ENCODE measurements around the gene TAOK1.

Gene TAOK1

DNA sequence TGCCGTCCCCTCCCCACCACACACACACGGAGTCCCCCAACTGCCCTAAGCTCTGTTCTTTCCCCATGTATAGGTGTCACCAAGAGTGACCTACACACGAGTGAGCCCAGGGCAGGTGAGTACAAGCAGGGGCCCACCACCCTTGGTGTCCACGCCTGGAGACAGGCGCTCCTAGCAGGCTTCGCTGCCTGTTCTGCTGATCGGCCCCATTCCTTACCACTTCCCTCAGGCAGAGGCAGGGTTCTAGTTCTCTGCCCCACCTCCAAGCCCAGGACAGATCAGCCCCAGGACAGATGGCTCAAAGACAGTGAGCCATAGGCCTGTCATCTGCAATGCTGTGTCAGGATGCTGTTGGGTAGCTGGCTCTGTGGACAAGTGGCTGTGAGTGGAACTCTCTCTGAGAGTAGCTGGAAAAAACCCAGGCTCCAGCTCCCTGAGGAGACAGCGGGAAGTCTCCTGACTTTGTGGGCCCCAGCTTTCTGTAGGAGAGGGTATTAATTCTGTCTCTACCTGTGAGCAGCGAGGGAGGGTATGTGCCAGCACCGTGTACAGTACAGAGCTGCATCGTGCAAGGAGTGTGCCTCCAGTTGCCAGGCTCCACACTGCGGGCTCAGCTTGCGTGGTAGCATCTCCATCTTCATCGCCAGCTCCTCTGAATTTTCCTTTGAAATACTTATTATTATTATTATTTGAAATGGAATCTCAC, 179.2 kb downstream of the TAOK1 start:
- Histone ChIP-seq H3K27ac (ENCODE audit: extremely low read depth, low read depth, low read length) (peak overlapping the region; percentile 96), H3K36me3 (ENCODE audit: control insufficient read depth in 2 of 2, insufficient read depth in 1 of 2, low read length in 2 of 2) (peaks cover 3 to 36% of the 10 kb centered on the region in 2 experiments), H3K9me3 (ENCODE audit: control insufficient read depth, insufficient read depth, low read depth, low read length) (no peaks in the 10 kb centered on the region), H3K4me3 (ENCODE audit: low read depth, low read length) (peak overlapping the region; percentile 78), H3K4me1 (ENCODE audit: control insufficient read depth, insufficient read depth, low read length) (peaks cover 13% of the 10 kb centered on the region)
- ChIA-PET POLR2A (interaction anchor here (0.6 to 4.6 kb wide), 7 partner anchors 13 to 276 kb away, joined by 3 to 28 read pairs (median 4); partner anchors contain the start of genes ANKRD13B, GIT1, NUFIP2 and TAOK1), CTCF (interaction anchor here (0.6 to 4.9 kb wide), 5 partner anchors 11 to 395 kb away, joined by 3 to 31 read pairs (median 13); partner anchors contain the start of gene ANKRD13B)
- TF ChIP-seq, protein P1, sequence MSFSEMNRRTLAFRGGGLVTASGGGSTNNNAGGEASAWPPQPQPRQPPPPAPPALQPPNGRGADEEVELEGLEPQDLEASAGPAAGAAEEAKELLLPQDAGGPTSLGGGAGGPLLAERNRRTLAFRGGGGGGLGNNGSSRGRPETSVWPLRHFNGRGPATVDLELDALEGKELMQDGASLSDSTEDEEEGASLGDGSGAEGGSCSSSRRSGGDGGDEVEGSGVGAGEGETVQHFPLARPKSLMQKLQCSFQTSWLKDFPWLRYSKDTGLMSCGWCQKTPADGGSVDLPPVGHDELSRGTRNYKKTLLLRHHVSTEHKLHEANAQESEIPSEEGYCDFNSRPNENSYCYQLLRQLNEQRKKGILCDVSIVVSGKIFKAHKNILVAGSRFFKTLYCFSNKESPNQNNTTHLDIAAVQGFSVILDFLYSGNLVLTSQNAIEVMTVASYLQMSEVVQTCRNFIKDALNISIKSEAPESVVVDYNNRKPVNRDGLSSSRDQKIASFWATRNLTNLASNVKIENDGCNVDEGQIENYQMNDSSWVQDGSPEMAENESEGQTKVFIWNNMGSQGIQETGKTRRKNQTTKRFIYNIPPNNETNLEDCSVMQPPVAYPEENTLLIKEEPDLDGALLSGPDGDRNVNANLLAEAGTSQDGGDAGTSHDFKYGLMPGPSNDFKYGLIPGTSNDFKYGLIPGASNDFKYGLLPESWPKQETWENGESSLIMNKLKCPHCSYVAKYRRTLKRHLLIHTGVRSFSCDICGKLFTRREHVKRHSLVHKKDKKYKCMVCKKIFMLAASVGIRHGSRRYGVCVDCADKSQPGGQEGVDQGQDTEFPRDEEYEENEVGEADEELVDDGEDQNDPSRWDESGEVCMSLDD (tag by site-specific recombination; IDR thresholded peaks at IDR 0.05): no peak
- TF ChIP-seq TCF7L2 (IDR thresholded peaks at IDR 0.05; ENCODE audit: borderline replicate concordance, low read depth, low read length): no peak
- TF ChIP-seq ZNF843 (tag by site-specific recombination; IDR thresholded peaks at IDR 0.05): no peak
- peak; percentile 27; the same call in 1 of the 2 replicates for TF ChIP-seq ZNF394 (tag by site-specific recombination; IDR thresholded peaks at IDR 0.05; ENCODE audit: borderline replicate concordance)
- TF ChIP-seq ZFP69B (tag by site-specific recombination; IDR thresholded peaks at IDR 0.05): peak; percentile 17; the same call in 1 of the 2 replicates
- no peak for TF ChIP-seq ZNF19 (tag by site-specific recombination; IDR thresholded peaks at IDR 0.05; ENCODE audit: low read depth)
- TF ChIP-seq ZBTB7A (tag by site-specific recombination; IDR thresholded peaks at IDR 0.05; ENCODE audit: low read depth): no peak
- no peak for TF ChIP-seq ZNF223 (tag by site-specific recombination; IDR thresholded peaks at IDR 0.05)
- peak; percentile 80 for TF ChIP-seq ZNF600 (tag by site-specific recombination; IDR thresholded peaks at IDR 0.05)
- TF ChIP-seq BCL11A (tag by site-specific recombination; IDR thresholded peaks at IDR 0.05; ENCODE audit: low read depth): no peak
- TF ChIP-seq ZNF654 (tag by site-specific recombination; IDR thresholded peaks at IDR 0.05; ENCODE audit: low read depth): no peak
- no peak for TF ChIP-seq ZNF433 (tag by site-specific recombination; IDR thresholded peaks at IDR 0.05; ENCODE audit: low read depth)
- TF ChIP-seq ZNF404 (tag by site-specific recombination; IDR thresholded peaks at IDR 0.05): no peak
- TF ChIP-seq SCRT1 (tag by site-specific recombination; IDR thresholded peaks at IDR 0.05; ENCODE audit: borderline replicate concordance): 0 out of 2 replicates have a peak, but pooled peaks have one; percentile 1
- TF ChIP-seq, protein P2, sequence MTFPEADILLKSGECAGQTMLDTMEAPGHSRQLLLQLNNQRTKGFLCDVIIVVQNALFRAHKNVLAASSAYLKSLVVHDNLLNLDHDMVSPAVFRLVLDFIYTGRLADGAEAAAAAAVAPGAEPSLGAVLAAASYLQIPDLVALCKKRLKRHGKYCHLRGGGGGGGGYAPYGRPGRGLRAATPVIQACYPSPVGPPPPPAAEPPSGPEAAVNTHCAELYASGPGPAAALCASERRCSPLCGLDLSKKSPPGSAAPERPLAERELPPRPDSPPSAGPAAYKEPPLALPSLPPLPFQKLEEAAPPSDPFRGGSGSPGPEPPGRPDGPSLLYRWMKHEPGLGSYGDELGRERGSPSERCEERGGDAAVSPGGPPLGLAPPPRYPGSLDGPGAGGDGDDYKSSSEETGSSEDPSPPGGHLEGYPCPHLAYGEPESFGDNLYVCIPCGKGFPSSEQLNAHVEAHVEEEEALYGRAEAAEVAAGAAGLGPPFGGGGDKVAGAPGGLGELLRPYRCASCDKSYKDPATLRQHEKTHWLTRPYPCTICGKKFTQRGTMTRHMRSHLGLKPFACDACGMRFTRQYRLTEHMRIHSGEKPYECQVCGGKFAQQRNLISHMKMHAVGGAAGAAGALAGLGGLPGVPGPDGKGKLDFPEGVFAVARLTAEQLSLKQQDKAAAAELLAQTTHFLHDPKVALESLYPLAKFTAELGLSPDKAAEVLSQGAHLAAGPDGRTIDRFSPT (tag by site-specific recombination; IDR thresholded peaks at IDR 0.05): no peak
- TF ChIP-seq ZNF391 (tag by site-specific recombination; IDR thresholded peaks at IDR 0.05; ENCODE audit: borderline replicate concordance, low read depth): no peak
- TF ChIP-seq ZNF473 (tag by site-specific recombination; IDR thresholded peaks at IDR 0.05): no peak
- TF ChIP-seq ZEB2 (tag by site-specific recombination; IDR thresholded peaks at IDR 0.05): no peak
- no peak for TF ChIP-seq ZNF155 (tag by site-specific recombination; IDR thresholded peaks at IDR 0.05)
- peak; percentile 73 for TF ChIP-seq ZNF335 (tag by site-specific recombination; conservative IDR thresholded peaks at IDR 0.05)
- TF ChIP-seq, protein P3, sequence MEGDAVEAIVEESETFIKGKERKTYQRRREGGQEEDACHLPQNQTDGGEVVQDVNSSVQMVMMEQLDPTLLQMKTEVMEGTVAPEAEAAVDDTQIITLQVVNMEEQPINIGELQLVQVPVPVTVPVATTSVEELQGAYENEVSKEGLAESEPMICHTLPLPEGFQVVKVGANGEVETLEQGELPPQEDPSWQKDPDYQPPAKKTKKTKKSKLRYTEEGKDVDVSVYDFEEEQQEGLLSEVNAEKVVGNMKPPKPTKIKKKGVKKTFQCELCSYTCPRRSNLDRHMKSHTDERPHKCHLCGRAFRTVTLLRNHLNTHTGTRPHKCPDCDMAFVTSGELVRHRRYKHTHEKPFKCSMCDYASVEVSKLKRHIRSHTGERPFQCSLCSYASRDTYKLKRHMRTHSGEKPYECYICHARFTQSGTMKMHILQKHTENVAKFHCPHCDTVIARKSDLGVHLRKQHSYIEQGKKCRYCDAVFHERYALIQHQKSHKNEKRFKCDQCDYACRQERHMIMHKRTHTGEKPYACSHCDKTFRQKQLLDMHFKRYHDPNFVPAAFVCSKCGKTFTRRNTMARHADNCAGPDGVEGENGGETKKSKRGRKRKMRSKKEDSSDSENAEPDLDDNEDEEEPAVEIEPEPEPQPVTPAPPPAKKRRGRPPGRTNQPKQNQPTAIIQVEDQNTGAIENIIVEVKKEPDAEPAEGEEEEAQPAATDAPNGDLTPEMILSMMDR (tag by site-specific recombination; IDR thresholded peaks at IDR 0.05): no peak
- no peak for TF ChIP-seq ZNF114 (tag by site-specific recombination; IDR thresholded peaks at IDR 0.05)
- no peak for TF ChIP-seq ZNF221 (tag by site-specific recombination; IDR thresholded peaks at IDR 0.05; ENCODE audit: borderline replicate concordance)
- no peak for TF ChIP-seq ZNF791 (tag by site-specific recombination; IDR thresholded peaks at IDR 0.05)
- TF ChIP-seq ZBTB20 (tag by site-specific recombination; IDR thresholded peaks at IDR 0.05): peak; percentile 63; the same call in 1 of the 2 replicates
- no peak for TF ChIP-seq ZNF324 (tag by site-specific recombination; IDR thresholded peaks at IDR 0.05)
- TF ChIP-seq SETDB1 (IDR thresholded peaks at IDR 0.05; ENCODE audit: insufficient read length, low read length): no peak
- no peak for TF ChIP-seq GFI1B (tag by site-specific recombination; IDR thresholded peaks at IDR 0.05)
- no peak for TF ChIP-seq ZNF629 (tag by site-specific recombination; IDR thresholded peaks at IDR 0.05)

All from HEK293 (cell line).